Jurkat, Clone E6-1 (cell line): ENCODE results near the gene GLIS2.
"Not testable (repeated sequence)": the region's sequence is repeated elsewhere in the genome, so short reads cannot be mapped to it uniquely, and the experiment has no call there.

Experiments
- DNase-seq: peaks from one replicate; pipeline ENCODE4 v3.0.0-alpha.2; 2011; ENCODE audit warnings: low read depth, low spot score
- H3K4me3 ChIP-seq: 2 replicates; pipeline ENCODE4 v1.5.1; 2011; ENCODE audit warnings: mild to moderate bottlenecking, low read length, control low read depth, moderate library complexity

GLIS2 gene

DNA sequence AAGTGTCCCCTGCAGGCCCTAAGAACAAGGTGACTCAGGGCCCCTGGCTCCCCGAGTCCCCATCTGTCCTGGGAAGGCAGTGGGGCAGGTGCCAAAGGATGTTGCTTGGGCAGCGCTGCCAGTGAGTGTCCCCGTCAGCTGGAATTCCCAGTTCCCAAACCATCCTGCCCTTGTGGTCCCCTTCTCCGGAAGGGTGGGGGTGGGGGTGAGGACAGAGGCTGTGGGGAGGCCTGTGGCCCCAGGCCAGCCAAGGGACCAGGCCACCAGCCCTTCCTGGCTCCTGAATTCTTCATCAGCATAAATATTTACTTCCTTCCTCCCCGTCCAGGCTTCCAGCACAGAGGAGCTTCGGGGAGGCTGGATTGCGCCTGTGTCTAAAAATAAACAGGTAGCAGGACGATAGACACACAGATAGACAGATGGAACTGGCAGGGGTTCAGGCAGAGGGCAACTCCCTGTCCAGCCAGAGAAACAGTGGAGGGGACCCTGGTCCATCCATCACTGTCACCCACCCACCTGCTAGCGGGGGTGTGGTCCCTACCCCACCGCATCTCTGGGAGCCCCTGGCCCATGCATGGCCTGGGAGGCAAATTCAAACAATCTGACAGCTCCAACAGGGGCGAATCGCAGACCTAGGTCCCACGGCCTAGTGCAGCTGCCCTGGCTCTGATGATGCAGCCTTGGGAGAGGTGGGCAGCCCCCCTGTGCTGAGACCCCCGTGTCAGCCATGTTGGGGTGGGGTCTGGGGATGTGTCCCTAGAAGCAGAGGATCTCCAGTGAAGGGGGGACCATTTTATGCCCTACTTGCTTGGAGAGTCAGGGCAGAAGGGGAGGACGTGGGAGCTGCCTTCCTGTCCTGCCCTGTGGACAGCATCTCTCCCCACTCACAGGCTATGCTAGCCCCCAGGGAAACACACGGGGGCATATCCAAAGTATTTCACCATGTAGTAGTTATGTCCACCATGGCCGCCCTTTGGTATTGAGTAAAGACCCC is 13.2 kb downstream of the GLIS2 start:
- no peak for DNase-seq
- no peak overlapping the region for H3K4me3 ChIP-seq

- DNase-seq, result no peak
- no peak overlapping the region for H3K4me3 ChIP-seq
These were observed 14.5 kb downstream of the GLIS2 start for GRCh38 chr16:4330277-4330874.

DNA sequence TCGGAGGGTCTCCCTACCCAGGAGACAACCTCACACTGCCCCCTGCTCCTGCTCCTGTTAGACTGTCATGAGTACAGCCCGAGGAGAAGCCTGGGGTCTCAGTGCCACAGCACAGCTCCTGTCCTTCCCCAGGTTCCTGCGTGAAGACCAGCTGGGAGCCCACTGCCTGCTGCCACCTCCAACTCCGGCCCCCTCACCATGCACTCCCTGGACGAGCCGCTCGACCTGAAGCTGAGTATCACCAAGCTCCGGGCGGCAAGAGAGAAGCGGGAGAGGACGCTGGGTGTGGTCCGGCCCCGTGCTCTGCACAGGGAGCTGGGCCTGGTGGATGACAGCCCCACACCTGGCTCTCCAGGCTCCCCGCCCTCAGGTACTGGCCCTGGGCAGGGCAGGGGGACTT is 16.2 kb downstream of the GLIS2 start:
- no peak overlapping the region for H3K4me3 ChIP-seq
- no peak for DNase-seq

DNA sequence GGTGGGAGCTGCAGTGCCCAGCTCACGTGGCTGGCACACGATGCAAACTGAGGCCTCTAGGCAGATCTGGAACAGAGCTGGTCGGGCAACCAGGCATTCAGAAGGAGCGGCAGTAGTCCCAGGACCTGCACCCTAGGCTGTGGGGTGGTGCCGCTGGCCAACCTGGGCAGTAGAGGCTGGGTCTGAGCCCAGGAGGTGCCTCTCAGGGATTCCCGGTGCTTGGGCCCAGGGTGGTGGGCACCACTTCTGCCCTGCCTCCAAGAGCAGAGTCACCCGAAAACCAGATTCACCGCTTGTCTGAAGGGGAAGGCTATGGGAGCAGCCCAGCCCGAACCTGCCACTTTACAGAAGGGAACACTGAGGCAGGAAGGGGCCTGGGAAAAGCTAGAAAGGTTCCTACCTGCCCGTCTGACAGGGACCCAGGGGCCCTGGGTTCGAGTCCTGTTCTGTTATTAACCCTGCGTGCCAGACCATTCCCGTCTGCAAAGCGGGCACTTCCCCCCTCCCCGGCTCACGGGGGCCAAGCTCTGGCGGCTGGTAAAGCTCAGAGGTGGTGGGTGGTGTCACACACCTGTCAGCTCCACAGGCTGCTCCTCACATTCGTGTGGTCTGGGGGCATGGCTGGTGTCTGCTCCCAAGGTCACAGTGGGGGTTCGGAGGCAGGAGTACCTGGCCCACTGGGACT is 16.9 kb downstream of the GLIS2 start:
- H3K4me3 ChIP-seq, result no peak overlapping the region
- no peak for DNase-seq

- H3K4me3 ChIP-seq, result no peak overlapping the region
- DNase-seq, result no peak
These were observed 17.4 kb downstream of the GLIS2 start for GRCh38 chr16:4333308-4333638.

- not testable (repeated sequence) for DNase-seq, H3K4me3 ChIP-seq
These were observed 17.8 kb downstream of the GLIS2 start for GRCh38 chr16:4333714-4334113.

DNA sequence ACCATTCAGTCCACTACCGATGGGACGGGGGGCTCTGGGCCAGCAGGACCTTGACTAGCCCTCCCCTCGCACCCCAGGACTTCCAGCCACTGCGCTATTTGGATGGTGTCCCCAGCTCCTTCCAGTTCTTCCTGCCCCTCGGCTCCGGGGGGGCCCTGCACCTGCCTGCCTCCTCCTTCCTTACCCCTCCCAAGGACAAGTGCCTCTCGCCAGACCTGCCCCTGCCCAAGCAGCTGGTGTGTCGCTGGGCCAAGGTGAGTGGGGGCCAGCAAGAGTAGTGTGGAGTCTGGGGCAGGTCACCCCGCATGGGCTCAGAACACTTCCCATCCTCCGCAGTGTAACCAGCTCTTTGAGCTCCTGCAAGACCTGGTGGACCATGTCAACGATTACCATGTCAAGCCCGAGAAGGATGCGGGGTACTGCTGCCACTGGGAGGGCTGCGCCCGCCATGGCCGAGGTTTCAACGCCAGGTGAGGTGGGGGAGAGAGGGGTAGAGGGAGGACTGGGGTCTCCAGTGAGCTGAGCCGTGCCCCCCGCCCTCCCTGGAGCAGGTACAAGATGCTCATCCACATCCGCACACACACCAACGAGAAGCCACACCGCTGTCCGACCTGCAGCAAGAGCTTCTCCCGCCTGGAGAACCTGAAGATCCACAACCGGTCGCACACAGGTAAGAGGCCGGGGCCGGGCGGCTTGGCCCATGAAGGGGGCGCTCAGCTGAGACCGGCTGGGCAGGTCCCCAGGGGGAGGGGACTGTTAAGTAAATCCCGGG is 19.0 kb downstream of the GLIS2 start:
- no peak overlapping the region for H3K4me3 ChIP-seq
- DNase-seq, result no peak

DNA sequence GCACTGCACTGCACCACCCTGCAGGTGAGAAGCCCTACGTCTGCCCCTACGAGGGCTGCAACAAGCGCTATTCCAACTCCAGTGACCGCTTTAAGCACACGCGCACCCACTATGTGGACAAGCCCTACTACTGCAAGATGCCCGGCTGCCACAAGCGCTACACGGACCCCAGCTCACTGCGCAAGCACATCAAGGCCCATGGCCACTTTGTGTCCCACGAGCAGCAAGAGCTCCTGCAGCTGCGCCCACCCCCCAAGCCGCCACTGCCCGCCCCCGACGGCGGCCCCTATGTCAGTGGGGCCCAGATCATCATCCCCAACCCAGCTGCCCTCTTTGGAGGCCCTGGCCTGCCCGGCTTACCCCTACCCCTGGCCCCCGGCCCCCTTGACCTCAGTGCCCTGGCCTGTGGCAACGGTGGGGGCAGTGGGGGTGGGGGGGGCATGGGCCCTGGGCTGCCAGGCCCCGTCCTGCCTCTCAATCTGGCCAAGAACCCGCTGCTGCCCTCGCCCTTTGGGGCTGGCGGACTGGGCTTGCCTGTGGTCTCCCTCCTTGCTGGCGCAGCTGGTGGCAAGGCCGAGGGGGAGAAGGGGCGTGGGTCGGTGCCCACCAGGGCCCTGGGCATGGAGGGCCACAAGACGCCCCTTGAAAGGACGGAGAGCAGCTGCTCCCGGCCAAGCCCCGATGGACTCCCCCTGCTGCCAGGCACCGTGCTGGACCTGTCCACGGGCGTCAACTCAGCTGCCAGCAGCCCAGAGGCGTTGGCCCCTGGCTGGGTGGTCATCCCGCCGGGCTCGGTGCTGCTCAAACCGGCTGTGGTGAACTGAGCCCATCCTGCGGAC is 21.1 kb downstream of the GLIS2 start:
- no peak for DNase-seq
- no peak overlapping the region for H3K4me3 ChIP-seq

- DNase-seq, result no peak
- H3K4me3 ChIP-seq, result no peak overlapping the region
These were observed 21.7 kb downstream of the GLIS2 start for GRCh38 chr16:4337540-4338088.

DNA sequence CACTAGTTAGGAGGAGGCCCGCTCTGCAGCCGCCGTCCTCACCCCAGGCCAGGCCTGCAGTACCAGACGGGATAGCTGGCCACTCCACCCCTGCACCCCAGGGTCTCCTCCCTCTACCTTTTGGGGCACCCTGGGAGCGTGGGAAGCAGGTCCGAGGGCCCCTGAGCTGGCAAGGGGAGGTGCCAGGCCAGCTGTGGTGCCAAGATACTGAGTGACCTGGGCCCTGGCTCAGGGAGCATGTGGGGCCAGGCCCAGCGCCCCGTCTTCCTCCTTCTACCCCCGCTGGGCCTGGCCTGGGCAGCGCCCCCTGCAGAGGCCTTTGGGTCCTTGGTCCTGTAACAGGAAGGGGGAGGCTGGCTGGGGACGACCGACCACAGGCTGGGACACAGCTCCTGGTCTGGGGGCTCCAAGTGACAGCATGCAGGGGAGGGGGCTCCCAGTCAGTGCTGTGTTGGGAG is 22.3 kb downstream of the GLIS2 start:
- DNase-seq, result no peak
- no peak overlapping the region for H3K4me3 ChIP-seq

DNA sequence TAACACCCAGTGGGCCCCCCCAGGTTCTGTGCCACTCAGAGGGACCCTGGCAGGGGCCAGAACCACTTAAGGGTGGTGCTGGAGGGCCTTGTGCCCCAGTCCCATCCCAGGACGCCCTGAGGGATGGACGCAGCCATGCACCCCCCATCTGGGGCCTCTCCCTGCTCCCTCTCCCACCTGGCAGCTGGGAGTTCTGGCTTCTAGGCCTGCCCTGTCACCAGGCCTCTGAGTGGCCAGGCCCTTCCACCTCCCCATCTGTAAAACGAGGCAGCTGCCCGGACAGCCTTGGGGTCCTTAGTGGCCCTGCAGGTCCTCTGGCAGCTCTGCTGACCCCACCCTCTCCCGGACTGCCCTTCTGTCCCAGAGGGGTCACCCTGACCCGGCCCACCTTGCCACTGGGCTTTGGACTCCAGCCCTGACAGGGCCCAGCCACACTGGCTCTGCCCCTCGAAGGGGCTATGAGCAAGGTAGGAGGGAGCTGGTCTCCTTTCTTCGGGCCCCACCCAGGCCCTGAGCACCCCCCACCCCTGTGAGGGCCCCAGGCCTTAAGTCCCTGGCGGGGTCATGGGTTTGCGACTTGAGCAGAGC is 22.9 kb downstream of the GLIS2 start:
- no peak overlapping the region for H3K4me3 ChIP-seq
- no peak for DNase-seq

GRCh38 chr16:4339455-4339854 is 23.6 kb downstream of the GLIS2 start:
- H3K4me3 ChIP-seq, result no peak overlapping the region
- DNase-seq, result no peak

- no peak overlapping the region for H3K4me3 ChIP-seq
- DNase-seq, result no peak
These were observed 24.0 kb downstream of the GLIS2 start for GRCh38 chr16:4339909-4340308.

GRCh38 chr16:4340443-4340842 is 24.6 kb downstream of the GLIS2 start:
- no peak overlapping the region for H3K4me3 ChIP-seq
- no peak for DNase-seq

DNA sequence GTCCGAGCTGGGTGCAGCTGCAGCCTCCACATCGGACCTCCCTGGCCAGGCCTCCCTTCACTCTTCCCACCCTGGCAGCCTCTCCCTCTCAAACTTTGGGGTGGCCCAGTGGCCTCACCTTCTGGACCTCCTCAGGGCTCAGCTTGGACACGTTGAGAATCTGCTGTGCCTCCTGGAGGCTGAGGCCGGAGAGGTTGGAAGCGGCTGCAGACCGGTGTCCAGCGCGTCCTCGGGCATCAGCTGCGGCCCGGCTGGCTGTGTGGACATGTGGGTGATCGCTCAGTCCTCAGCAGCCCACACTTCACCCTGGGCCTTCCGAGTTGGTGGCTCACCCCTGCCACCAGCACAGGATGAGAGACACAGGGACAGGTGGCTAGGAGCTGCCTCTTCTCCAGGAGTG is 25.4 kb downstream of the GLIS2 start:
- no peak for DNase-seq

GRCh38 chr16:4342866-4343744 is 27.2 kb downstream of the GLIS2 start:
- no peak for DNase-seq
- H3K4me3 ChIP-seq, result no peak overlapping the region

More for the DNA sequence above, 25.4 kb downstream of the GLIS2 start:
- no peak overlapping the region for H3K4me3 ChIP-seq
